Measurements from ENCODE around the gene RUNX1.

RUNX1 gene

GRCh38 chr21:35048706-35049617 is at the start of gene RUNX1:
TSS of gene RUNX1 (minus strand) at chr21:35049302.
- no peak for TF ChIP-seq CTCF (IDR thresholded peaks at IDR 0.05; ENCODE audit: low read depth, low read length)
- Histone ChIP-seq H3K27me3 (ENCODE audit: insufficient read depth, low read depth, severe bottlenecking) (peaks cover 98% of the 10 kb centered on the region), H3K27ac (no peak within 1 kb of the TSS), H3K36me3 (no peaks in the 10 kb centered on the region), H3K4me3 (ENCODE audit: low read depth, low read length) (no peak within 1 kb of the TSS), H3K9me3 (ENCODE audit: severe bottlenecking) (peaks cover 10% of the 10 kb centered on the region)
- no peak for DNase-seq

GRCh38 chr21:35097525-35097924 is 48.4 kb upstream of the RUNX1 start:
- no peak for DNase-seq
- Histone ChIP-seq H3K27me3 (ENCODE audit: insufficient read depth, low read depth, severe bottlenecking) (peaks cover 50% of the 10 kb centered on the region), H3K36me3 (no peaks in the 10 kb centered on the region), H3K9me3 (ENCODE audit: severe bottlenecking) (no peaks in the 10 kb centered on the region), H3K4me3 (ENCODE audit: low read depth, low read length) (no peak overlapping the region), H3K27ac (no peak overlapping the region)
- no peak for TF ChIP-seq CTCF (IDR thresholded peaks at IDR 0.05; ENCODE audit: low read depth, low read length)

- TF ChIP-seq CTCF (IDR thresholded peaks at IDR 0.05; ENCODE audit: low read depth, low read length), result no peak
- peaks cover 44% of the 10 kb centered on the region for H3K27me3 ChIP-seq (ENCODE audit: insufficient read depth, low read depth, severe bottlenecking)
- H3K36me3 ChIP-seq, result no peaks in the 10 kb centered on the region
- no peak overlapping the region for H3K4me3 ChIP-seq (ENCODE audit: low read depth, low read length)
- DNase-seq, result no peak
- H3K9me3 ChIP-seq (ENCODE audit: severe bottlenecking), result no peaks in the 10 kb centered on the region
- no peak overlapping the region for H3K27ac ChIP-seq
Observed at GRCh38 chr21:35096959-35097358, 47.9 kb upstream of the RUNX1 start.

- Histone ChIP-seq H3K4me3 (ENCODE audit: low read depth, low read length) (no peak overlapping the region), H3K27me3 (ENCODE audit: insufficient read depth, low read depth, severe bottlenecking) (peaks cover 37% of the 10 kb centered on the region), H3K9me3 (ENCODE audit: severe bottlenecking) (no peaks in the 10 kb centered on the region), H3K27ac (no peak overlapping the region), H3K36me3 (no peaks in the 10 kb centered on the region)
- TF ChIP-seq CTCF (IDR thresholded peaks at IDR 0.05; ENCODE audit: low read depth, low read length), result no peak
- DNase-seq, result no peak
Observed at GRCh38 chr21:35095859-35096291, 46.8 kb upstream of the RUNX1 start.

- Histone ChIP-seq H3K27me3 (ENCODE audit: insufficient read depth, low read depth, severe bottlenecking) (peaks cover 30% of the 10 kb centered on the region), H3K9me3 (ENCODE audit: severe bottlenecking) (no peaks in the 10 kb centered on the region), H3K36me3 (no peaks in the 10 kb centered on the region), H3K27ac (no peak overlapping the region), H3K4me3 (ENCODE audit: low read depth, low read length) (no peak overlapping the region)
- DNase-seq, result no peak
- TF ChIP-seq CTCF (IDR thresholded peaks at IDR 0.05; ENCODE audit: low read depth, low read length), result no peak
Observed at GRCh38 chr21:35093514-35093913, 44.4 kb upstream of the RUNX1 start.
